ENCODE data around the gene PDE7B.

PDE7B gene

GRCh38 chr6:135828021-135828420 is 23.5 kb upstream of the PDE7B start:
- H3K4me3 ChIP-seq (ENCODE audit: control insufficient read depth, low read depth, low read length) = no peak overlapping the region
- TF ChIP-seq, protein P1, sequence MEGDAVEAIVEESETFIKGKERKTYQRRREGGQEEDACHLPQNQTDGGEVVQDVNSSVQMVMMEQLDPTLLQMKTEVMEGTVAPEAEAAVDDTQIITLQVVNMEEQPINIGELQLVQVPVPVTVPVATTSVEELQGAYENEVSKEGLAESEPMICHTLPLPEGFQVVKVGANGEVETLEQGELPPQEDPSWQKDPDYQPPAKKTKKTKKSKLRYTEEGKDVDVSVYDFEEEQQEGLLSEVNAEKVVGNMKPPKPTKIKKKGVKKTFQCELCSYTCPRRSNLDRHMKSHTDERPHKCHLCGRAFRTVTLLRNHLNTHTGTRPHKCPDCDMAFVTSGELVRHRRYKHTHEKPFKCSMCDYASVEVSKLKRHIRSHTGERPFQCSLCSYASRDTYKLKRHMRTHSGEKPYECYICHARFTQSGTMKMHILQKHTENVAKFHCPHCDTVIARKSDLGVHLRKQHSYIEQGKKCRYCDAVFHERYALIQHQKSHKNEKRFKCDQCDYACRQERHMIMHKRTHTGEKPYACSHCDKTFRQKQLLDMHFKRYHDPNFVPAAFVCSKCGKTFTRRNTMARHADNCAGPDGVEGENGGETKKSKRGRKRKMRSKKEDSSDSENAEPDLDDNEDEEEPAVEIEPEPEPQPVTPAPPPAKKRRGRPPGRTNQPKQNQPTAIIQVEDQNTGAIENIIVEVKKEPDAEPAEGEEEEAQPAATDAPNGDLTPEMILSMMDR (IDR thresholded peaks at IDR 0.05; ENCODE audit: control insufficient read depth, insufficient read depth, low read depth, low read length, missing control alignments) = no peak
- no peak for DNase-seq (ENCODE audit: low read depth)

GRCh38 chr6:135830452-135830881 is 21.0 kb upstream of the PDE7B start:
- TF ChIP-seq, protein P1 (IDR thresholded peaks at IDR 0.05; ENCODE audit: control insufficient read depth, insufficient read depth, low read depth, low read length, missing control alignments) = no peak
- no peak for DNase-seq (ENCODE audit: low read depth)
- no peak overlapping the region for H3K4me3 ChIP-seq (ENCODE audit: control insufficient read depth, low read depth, low read length)

GRCh38 chr6:135831016-135831415 is 20.5 kb upstream of the PDE7B start:
- no peak for DNase-seq (ENCODE audit: low read depth)
- TF ChIP-seq, protein P1 (IDR thresholded peaks at IDR 0.05; ENCODE audit: control insufficient read depth, insufficient read depth, low read depth, low read length, missing control alignments) = no peak
- no peak overlapping the region for H3K4me3 ChIP-seq (ENCODE audit: control insufficient read depth, low read depth, low read length)

DNA sequence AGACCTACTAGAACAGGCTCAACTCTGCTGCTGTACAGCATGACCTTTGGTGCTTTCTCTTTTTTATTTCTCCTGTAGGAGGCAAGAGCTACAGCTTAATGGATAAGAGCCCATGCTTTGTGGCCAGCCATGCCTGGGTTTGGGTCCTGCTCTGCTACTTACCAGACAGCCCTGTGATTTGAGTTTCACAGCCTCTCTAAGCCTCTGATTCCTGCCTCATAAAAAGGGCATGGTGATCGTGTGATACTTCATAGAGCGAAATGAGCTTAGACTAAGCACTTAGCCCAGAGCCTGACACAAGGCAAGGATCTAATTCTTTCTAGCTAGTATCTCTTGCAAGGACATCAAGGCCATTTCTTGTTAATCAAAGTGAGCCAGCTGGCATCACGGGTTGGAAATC is 19.3 kb upstream of the PDE7B start:
- TF ChIP-seq, protein P1 (IDR thresholded peaks at IDR 0.05; ENCODE audit: control insufficient read depth, insufficient read depth, low read depth, low read length, missing control alignments) = no peak

DNA sequence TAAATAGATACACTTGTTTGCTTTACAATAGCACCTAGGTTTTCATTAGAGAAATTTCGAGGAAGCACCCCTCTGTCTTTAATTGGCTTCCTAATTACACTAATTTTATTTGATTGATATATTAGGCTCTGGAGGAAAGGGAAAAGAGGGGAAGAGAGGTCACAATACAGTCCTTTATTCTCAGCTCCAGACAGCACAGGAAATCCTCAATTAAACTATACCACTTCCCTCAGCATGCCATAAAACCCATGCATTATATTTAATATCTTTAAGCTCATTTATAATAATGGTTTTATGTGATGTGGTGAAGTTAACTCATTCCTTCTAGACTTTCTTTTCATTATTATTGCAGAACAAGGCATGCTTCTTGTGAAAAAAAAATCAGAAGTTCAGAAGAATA is 17.7 kb upstream of the PDE7B start:
- no peak overlapping the region for H3K4me3 ChIP-seq (ENCODE audit: control insufficient read depth, low read depth, low read length)
- TF ChIP-seq, protein P1 (IDR thresholded peaks at IDR 0.05; ENCODE audit: control insufficient read depth, insufficient read depth, low read depth, low read length, missing control alignments) = no peak
- no peak for DNase-seq (ENCODE audit: low read depth)

More for the DNA sequence above, 19.3 kb upstream of the PDE7B start:
- H3K4me3 ChIP-seq (ENCODE audit: control insufficient read depth, low read depth, low read length) = no peak overlapping the region
- DNase-seq (ENCODE audit: low read depth) = no peak

DNA sequence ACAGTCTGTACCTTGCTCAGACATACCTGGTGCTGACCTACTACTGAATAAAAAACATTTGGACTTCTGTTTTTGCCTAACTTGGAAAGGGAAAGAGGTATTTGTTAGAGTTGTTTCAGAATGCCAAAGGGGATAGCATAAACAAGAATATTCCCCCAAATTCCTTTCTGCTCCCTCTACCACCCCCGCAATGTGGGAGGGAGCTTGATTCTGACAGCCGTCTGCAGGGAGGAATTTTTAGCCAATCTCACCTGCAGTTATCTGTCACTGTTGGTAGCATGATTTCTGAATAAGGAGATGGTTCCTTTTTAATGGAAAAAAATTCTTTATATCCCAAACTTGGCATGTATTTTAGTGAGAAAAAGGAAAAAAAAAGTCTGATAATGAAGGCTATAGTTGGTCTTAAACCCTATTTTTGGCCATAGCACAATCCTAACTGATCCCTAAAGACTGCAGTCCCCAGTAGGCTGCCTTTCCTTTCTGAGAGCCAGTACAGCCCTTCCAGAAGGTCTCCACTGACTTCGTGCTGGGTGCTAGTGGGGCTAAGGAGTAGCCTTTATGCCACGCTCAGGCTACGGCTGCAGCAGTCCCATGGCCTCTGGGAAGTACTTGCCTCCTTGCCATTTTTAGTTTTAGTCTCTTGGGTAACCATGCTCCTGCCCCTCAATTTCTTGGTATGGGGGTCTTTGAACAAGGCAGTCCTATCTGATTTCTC is 13.6 kb upstream of the PDE7B start:
- TF ChIP-seq, protein P1 (IDR thresholded peaks at IDR 0.05; ENCODE audit: control insufficient read depth, insufficient read depth, low read depth, low read length, missing control alignments) = no peak
- no peak for DNase-seq (ENCODE audit: low read depth)
- no peak overlapping the region for H3K4me3 ChIP-seq (ENCODE audit: control insufficient read depth, low read depth, low read length)

Measured in AG09309 (cell line).